ENCODE data around the gene SCAPER. TPM values are rescaled to one million over a fixed set of nuclear protein-coding genes. Genes with fewer than 3 reads are reported as not detected.

The SCAPER gene
- polyA plus RNA-seq, 1 donor from 2014 or later: 77.1 TPM

DNA sequence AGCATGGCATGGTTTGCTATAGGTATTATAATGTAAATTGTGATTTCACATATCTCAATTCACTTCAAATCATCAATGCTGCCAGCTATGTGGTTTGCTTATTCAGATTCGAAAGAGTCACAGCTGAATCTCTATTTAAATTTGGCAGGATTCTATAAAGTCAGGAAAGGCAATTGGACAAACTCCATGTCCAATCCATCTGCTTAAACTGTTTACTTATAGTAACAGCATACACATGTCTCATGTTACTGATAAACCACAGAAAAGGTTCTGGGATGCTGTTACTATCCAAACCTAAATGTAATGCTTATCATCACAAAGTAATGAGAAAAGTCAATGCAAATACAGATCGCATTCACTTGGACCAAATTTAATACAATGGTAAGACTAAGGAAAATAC, 338.9 kb downstream of the SCAPER start:
- Histone ChIP-seq H3K9ac (ENCODE audit: low read length) (no peak overlapping the region), H2AFZ (ENCODE audit: low read depth, low read length) (no peak overlapping the region), H3K9me2 (ENCODE audit: insufficient read depth, low read length) (no peaks in the 10 kb centered on the region), H3K4me2 (ENCODE audit: low read length) (no peak overlapping the region), H3K9me3 (ENCODE audit: low read length) (peaks cover 5% of the 10 kb centered on the region), H3K4me3 (ENCODE audit: low read length) (no peak overlapping the region), H3F3A (ENCODE audit: insufficient read depth, low read length, poor library complexity, severe bottlenecking) (no peaks in the 10 kb centered on the region), H3K36me3 (ENCODE audit: insufficient read depth, low read length) (no peaks in the 10 kb centered on the region), H3K27ac (ENCODE audit: low read length) (no peak overlapping the region), H3K27me3 (ENCODE audit: insufficient read depth, low read depth, low read length) (no peaks in the 10 kb centered on the region), H3K79me2 (replicated peaks; ENCODE audit: insufficient read depth, low read length) (no peaks in the 10 kb centered on the region), H4K20me1 (ENCODE audit: insufficient read depth) (no peaks in the 10 kb centered on the region)
- TF ChIP-seq, protein P1, sequence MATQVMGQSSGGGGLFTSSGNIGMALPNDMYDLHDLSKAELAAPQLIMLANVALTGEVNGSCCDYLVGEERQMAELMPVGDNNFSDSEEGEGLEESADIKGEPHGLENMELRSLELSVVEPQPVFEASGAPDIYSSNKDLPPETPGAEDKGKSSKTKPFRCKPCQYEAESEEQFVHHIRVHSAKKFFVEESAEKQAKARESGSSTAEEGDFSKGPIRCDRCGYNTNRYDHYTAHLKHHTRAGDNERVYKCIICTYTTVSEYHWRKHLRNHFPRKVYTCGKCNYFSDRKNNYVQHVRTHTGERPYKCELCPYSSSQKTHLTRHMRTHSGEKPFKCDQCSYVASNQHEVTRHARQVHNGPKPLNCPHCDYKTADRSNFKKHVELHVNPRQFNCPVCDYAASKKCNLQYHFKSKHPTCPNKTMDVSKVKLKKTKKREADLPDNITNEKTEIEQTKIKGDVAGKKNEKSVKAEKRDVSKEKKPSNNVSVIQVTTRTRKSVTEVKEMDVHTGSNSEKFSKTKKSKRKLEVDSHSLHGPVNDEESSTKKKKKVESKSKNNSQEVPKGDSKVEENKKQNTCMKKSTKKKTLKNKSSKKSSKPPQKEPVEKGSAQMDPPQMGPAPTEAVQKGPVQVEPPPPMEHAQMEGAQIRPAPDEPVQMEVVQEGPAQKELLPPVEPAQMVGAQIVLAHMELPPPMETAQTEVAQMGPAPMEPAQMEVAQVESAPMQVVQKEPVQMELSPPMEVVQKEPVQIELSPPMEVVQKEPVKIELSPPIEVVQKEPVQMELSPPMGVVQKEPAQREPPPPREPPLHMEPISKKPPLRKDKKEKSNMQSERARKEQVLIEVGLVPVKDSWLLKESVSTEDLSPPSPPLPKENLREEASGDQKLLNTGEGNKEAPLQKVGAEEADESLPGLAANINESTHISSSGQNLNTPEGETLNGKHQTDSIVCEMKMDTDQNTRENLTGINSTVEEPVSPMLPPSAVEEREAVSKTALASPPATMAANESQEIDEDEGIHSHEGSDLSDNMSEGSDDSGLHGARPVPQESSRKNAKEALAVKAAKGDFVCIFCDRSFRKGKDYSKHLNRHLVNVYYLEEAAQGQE (IDR thresholded peaks at IDR 0.05; ENCODE audit: borderline replicate concordance): no peak
- no peak for TF ChIP-seq POLR2AphosphoS5 (IDR thresholded peaks at IDR 0.05)
- no peak for TF ChIP-seq SMC3 (conservative IDR thresholded peaks at IDR 0.05; ENCODE audit: poor library complexity)
- TF ChIP-seq EP300 (conservative IDR thresholded peaks at IDR 0.05; ENCODE audit: poor library complexity, severe bottlenecking): no peak
- TF ChIP-seq RAD21 (conservative IDR thresholded peaks at IDR 0.05): no peak
- no peak for TF ChIP-seq MXI1 (conservative IDR thresholded peaks at IDR 0.05; ENCODE audit: poor library complexity, severe bottlenecking)
- no peak for TF ChIP-seq EZH2 (IDR thresholded peaks at IDR 0.05; ENCODE audit: borderline replicate concordance, insufficient read depth, low read length, poor library complexity, severe bottlenecking)
- TF ChIP-seq, protein P2, sequence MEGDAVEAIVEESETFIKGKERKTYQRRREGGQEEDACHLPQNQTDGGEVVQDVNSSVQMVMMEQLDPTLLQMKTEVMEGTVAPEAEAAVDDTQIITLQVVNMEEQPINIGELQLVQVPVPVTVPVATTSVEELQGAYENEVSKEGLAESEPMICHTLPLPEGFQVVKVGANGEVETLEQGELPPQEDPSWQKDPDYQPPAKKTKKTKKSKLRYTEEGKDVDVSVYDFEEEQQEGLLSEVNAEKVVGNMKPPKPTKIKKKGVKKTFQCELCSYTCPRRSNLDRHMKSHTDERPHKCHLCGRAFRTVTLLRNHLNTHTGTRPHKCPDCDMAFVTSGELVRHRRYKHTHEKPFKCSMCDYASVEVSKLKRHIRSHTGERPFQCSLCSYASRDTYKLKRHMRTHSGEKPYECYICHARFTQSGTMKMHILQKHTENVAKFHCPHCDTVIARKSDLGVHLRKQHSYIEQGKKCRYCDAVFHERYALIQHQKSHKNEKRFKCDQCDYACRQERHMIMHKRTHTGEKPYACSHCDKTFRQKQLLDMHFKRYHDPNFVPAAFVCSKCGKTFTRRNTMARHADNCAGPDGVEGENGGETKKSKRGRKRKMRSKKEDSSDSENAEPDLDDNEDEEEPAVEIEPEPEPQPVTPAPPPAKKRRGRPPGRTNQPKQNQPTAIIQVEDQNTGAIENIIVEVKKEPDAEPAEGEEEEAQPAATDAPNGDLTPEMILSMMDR (IDR thresholded peaks at IDR 0.05; ENCODE audit: poor library complexity, severe bottlenecking): no peak
- TF ChIP-seq TAF1 (IDR thresholded peaks at IDR 0.05; ENCODE audit: low read depth): no peak

DNA sequence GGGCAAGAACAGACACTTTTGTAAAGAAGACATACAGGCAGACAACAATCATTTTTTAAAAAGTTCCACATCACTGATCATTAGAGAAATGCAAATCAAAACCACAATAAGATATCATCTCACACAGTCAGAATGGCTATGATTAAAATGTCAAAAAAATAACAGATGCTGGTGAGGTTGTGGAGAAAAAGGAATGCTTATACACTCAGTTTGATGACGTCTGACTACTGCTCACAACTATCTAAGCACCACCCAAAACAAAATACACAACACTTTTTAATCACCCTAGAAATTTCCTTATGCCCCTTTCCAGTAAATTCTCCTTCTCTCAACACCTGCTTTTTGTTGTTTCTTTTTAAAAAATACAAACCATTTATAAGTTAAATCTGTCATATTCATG, 339.8 kb downstream of the SCAPER start:
- no peaks in the 10 kb centered on the region for H3K27me3 ChIP-seq (ENCODE audit: insufficient read depth, low read depth, low read length)
- TF ChIP-seq, protein P1 (IDR thresholded peaks at IDR 0.05; ENCODE audit: borderline replicate concordance): no peak
- no peak for TF ChIP-seq TAF1 (IDR thresholded peaks at IDR 0.05; ENCODE audit: low read depth)
- TF ChIP-seq EP300 (conservative IDR thresholded peaks at IDR 0.05; ENCODE audit: poor library complexity, severe bottlenecking): no peak
- no peak for TF ChIP-seq POLR2AphosphoS5 (IDR thresholded peaks at IDR 0.05)
- no peak for TF ChIP-seq EZH2 (IDR thresholded peaks at IDR 0.05; ENCODE audit: borderline replicate concordance, insufficient read depth, low read length, poor library complexity, severe bottlenecking)
- no peak for TF ChIP-seq RAD21 (conservative IDR thresholded peaks at IDR 0.05)
- no peak for TF ChIP-seq SMC3 (conservative IDR thresholded peaks at IDR 0.05; ENCODE audit: poor library complexity)
- TF ChIP-seq, protein P2 (IDR thresholded peaks at IDR 0.05; ENCODE audit: poor library complexity, severe bottlenecking): no peak
- no peak for TF ChIP-seq MXI1 (conservative IDR thresholded peaks at IDR 0.05; ENCODE audit: poor library complexity, severe bottlenecking)

More for the DNA sequence above, 339.8 kb downstream of the SCAPER start:
- Histone ChIP-seq H3K9me3 (ENCODE audit: low read length) (peaks cover 4% of the 10 kb centered on the region), H3K9ac (ENCODE audit: low read length) (no peak overlapping the region), H3K36me3 (ENCODE audit: insufficient read depth, low read length) (no peaks in the 10 kb centered on the region), H3K79me2 (replicated peaks; ENCODE audit: insufficient read depth, low read length) (no peaks in the 10 kb centered on the region), H4K20me1 (ENCODE audit: insufficient read depth) (no peaks in the 10 kb centered on the region), H3K4me3 (ENCODE audit: low read length) (no peak overlapping the region), H3K9me2 (ENCODE audit: insufficient read depth, low read length) (no peaks in the 10 kb centered on the region), H2AFZ (ENCODE audit: low read depth, low read length) (no peak overlapping the region), H3F3A (ENCODE audit: insufficient read depth, low read length, poor library complexity, severe bottlenecking) (no peaks in the 10 kb centered on the region), H3K4me2 (ENCODE audit: low read length) (no peak overlapping the region), H3K27ac (ENCODE audit: low read length) (no peak overlapping the region)
